DOHH2 (cell line): ENCODE measurements around the gene ATP13A3.

Source experiments
- EZH2phosphoT487 ChIP-seq: fragments of 200-600 bp; sonication (generic); IDR thresholded peaks from 2 replicates; pipeline ENCODE4 v1.6.1; 2017; ENCODE audit warnings: borderline replicate concordance, mild to moderate bottlenecking, antibody characterized with exemption, low read length, moderate library complexity, mixed read lengths
- TF ChIP-seq, protein P1 (sequence below): fragments of 200-600 bp; sonication (generic); IDR thresholded peaks from one replicate; pipeline ENCODE4 v1.5.1; 2014; ENCODE audit warnings: antibody characterized with exemption, mild to moderate bottlenecking, low read depth, low read length; ENCODE audit not compliant: poor library complexity, severe bottlenecking

DNA sequence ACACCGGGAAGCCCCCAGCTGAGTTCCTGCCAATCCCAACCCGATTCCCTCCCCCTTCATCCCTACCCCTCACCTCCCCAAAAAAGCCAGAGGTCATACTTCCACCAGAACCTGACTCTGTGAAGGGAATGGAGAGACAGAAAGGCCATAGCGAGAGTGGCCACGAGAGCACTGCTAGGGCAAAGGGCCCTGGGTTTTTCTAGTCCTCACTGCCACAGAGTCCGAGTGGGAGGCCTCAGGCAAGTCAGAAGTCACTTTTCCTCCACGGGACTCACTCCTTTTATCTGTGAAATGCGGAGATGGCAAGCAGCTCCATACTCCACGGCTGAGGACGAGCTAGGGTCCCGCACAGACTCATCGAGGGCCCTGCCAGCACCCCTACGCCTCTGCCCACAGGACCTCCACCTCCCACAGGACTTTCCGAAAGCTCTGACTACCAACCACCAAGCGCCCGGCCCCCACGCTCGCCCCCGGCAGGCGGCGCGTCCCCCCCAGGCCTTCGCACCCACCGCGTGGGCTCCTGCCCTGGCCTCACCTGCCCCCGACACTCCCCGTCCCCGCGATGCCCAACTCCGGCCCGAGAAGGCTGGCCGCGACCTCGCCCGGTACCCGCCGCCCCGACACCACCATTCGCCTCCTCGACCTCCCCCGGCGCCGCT, 792 bp downstream of the ATP13A3 start:
- TF ChIP-seq, protein P1, sequence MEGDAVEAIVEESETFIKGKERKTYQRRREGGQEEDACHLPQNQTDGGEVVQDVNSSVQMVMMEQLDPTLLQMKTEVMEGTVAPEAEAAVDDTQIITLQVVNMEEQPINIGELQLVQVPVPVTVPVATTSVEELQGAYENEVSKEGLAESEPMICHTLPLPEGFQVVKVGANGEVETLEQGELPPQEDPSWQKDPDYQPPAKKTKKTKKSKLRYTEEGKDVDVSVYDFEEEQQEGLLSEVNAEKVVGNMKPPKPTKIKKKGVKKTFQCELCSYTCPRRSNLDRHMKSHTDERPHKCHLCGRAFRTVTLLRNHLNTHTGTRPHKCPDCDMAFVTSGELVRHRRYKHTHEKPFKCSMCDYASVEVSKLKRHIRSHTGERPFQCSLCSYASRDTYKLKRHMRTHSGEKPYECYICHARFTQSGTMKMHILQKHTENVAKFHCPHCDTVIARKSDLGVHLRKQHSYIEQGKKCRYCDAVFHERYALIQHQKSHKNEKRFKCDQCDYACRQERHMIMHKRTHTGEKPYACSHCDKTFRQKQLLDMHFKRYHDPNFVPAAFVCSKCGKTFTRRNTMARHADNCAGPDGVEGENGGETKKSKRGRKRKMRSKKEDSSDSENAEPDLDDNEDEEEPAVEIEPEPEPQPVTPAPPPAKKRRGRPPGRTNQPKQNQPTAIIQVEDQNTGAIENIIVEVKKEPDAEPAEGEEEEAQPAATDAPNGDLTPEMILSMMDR, result peak; percentile 11
- no peak for TF ChIP-seq EZH2phosphoT487
